NCI-H526 treated with DMSO at 0.1 percent for 48 hours (cell line): ENCODE data around the gene ENPP6.

Experiments used
- DNase-seq: peaks from one replicate; lab custom pipeline; 2025; lab: John Stamatoyannopoulos, UW

The ENPP6 gene

GRCh38 chr4:184217634-184218033 is at the start of gene ENPP6:
Gene ENPP6, minus strand, starts transcription at chr4:184217873. Its CDS starts 54 bp downstream, at chr4:184217819.
- no peak for DNase-seq

- no peak for DNase-seq
Observed at GRCh38 chr4:184267206-184267608, 49.5 kb upstream of the ENPP6 start.

GRCh38 chr4:184265546-184266351 is 48.1 kb upstream of the ENPP6 start:
- DNase-seq: no peak

- peak; percentile 85 for DNase-seq
Observed at GRCh38 chr4:184263910-184264732, 46.4 kb upstream of the ENPP6 start.

GRCh38 chr4:184263461-184263860 is 45.8 kb upstream of the ENPP6 start:
- DNase-seq: no peak

DNA sequence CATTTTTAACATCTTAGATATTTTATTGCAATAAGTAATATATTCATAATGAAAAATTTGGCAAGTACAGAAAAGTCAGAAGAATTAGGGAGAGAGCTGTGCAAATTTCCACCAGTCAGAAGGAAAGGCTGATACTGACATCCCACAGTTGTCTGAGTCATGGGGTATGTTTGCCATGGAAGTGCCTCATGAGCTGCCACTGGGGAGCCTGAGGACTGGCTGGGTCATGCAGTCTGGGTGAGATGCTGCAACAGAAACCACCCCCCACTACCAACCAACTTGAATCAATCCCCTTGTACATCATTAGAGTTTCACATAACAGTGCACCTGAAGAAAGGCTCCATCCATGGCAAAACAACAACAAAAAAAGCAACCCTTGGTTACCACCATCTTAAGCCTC is 45.2 kb upstream of the ENPP6 start:
- DNase-seq: no peak

- DNase-seq: no peak
Observed at GRCh38 chr4:184261246-184261645, 43.6 kb upstream of the ENPP6 start.

DNA sequence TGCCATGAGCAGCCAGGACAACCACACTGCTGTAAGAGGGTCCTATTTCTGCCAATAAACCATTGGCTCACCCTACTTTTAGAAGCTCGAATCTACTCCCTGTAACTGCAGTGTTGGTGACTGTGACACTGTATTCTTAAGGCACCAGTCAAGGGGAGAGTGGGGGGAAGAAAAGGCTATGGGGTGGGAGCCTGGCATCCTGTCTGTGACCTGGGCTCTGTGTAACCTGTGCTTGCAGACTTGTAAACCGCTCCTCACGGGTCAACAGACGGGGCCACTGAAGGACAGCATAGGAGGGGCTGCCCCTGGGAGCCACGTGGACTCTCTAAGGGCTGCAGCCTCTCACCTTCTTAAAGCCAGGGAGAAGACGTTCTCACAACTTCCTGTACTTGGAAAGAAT is 42.2 kb upstream of the ENPP6 start:
- no peak for DNase-seq

DNA sequence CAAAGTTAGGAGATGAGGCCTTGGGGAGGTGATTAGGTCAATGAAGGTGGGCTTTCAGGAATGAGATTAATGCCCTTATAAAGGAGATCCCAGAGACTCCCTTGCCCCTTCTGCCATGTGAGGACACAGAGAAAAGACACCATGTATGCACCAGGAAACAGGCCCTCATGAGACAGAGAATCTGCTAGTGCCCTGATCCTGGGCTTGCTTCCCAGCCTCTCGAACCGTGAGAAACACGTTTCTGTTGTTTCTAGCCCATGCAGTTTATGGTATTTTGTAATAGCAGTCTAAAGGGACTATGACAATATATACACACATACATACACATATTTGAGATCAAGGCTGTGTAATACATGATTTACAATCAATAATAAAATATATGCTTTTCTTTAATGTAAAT is 41.4 kb upstream of the ENPP6 start:
- DNase-seq: no peak

GRCh38 chr4:184255871-184256642 is 38.4 kb upstream of the ENPP6 start:
- DNase-seq: no peak

GRCh38 chr4:184255361-184255760 is 37.7 kb upstream of the ENPP6 start:
- no peak for DNase-seq

DNA sequence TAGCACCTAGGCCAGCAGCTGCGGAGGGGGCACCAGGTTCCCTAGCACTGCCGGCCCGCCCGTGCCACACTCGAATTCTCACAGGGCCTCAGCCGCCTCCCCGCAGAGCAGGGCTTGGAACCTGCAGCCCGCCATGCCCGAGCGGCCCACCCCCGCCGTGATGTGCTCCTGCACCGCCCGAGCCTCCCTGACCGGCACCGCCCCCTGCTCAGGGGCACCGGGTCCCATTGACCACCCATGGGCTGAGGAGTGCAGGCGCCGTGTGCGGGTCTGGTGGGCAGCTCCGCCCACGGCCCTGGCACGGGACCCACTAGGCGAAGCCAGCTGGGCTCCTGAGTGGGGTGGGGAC is 35.4 kb upstream of the ENPP6 start:
- no peak for DNase-seq

DNA sequence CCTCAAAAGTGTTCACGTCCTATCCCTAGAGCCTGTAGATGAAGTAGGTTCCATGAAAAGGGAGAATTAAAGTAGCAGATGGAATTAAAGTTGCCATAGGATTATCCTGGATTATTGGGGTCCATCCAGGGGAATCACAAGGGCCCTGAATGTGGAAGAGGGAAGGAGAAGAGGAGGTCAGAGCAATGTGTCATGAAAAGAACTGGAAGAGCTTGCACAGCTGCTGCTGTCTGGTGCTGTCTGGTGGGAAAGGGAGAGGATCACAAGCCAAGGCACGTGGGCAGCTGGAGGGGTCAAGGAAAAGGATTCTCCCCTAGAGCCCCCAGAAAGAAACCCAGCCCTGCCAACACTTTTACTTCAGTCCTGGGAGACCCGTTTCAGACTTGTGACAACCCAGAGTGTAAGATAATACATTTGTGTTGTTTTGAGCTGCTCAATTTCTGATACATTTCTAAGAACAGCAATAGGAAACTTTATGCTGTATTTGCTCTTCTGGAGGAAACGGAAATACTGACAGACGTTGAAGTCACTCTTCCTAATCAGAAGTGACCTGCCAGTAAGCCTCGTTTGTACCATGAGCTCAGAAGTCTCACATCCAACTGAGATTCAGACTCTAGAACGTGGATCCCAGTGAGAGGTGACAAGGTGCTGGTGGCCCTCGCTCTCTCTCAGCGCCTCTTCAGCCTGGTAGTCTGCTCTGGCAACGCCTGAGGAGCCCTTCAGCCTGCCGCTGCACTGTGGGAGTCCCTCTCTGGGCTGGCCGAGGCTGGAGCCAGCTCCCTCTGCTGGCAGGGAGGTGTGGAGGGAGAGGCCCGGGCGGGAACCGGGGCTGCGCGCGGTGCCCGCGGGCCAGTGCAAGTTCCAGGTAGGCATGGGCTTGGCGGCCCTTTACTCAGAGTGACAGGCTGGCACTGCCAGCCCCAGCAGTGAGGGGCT is 34.7 kb upstream of the ENPP6 start:
- no peak for DNase-seq

DNA sequence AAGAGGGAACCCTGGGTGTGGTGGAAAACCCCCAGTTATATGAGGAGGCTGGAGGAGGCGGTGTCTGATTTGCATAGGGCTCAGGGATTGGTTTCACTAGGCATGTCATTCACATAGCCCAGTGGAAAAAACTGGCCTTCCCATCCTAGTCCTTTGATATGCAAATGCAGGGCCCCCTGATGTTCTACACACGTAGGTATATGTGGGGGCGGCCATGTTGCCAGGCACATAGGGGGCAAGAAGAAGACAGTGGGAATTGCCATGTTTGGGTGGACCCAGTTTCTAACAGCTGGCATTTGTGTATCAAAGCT is 34.0 kb upstream of the ENPP6 start:
- DNase-seq: no peak

GRCh38 chr4:184250795-184251669 is 33.4 kb upstream of the ENPP6 start:
- DNase-seq: peak; percentile 48

DNA sequence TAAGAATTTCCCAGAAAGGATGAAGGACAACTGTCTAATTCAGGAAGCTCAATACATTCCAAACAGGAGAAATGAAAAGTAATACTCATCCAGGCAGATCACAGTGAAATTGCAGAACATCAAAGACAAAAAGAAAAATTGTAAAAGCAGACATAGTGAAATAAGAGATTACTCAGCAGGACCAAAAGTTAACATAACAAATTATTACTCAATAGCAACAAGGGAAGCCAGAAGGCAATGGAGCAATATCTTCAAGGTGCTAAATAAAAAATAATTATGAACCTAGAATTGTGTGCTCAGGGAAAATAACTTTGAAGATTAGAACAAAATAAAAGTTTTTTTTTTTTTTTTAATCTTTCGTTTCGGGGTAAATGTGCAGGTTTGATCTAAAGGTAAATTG is 30.5 kb upstream of the ENPP6 start:
- DNase-seq: no peak

DNA sequence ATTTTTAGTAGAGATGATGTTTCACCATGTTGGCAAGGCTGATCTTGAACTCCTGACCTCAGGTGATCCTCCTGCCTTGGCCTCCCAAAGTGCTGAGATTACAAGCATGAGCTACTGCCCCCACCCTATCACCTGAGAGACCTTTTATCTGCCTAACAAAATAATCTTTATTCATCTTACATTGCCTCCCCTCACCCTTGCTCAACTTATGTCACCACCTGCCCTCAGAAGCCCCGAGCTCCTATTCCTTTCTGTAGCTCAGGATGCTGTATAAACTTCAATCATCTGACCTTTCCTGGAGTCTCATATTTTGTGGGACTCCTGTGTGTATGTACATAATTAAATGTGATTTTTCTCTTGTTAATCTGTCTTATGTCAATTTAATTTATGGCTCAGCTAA is 29.7 kb upstream of the ENPP6 start:
- DNase-seq: no peak

DNA sequence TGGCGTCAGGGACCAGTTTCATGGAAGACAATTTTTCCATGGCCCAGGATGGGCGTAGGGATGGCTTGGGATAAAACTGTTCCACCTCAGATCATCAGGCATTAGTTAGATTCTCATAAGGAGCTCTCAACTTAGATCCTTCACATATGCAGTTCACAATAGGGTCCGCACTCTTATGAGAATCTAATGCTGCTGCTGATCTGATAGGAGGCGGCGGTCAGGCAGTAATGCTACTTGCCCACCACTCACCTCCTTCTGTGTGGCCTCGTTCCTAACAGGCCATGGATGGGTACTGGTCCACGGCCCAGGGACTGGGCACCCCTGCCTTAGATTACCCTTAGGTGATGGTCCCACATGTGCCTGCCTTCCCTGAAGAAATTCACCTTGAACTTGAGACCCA is 28.8 kb upstream of the ENPP6 start:
- DNase-seq: no peak

GRCh38 chr4:184238072-184238745 is 20.5 kb upstream of the ENPP6 start:
- no peak for DNase-seq

GRCh38 chr4:184237612-184238011 is 19.9 kb upstream of the ENPP6 start:
- no peak for DNase-seq
